IPS DF 4.7 (cell line): Measurements from ENCODE around the gene S100Z.
"Not testable (repeated sequence)": the region's sequence is repeated elsewhere in the genome, so short reads cannot be mapped to it uniquely, and the experiment has no call there.

Source experiments
- DNase-seq: peaks from one replicate; pipeline ENCODE4 v3.0.0-alpha.2; 2013; ENCODE audit warnings: low spot score; ENCODE audit errors: extremely low read depth

Gene S100Z

DNA sequence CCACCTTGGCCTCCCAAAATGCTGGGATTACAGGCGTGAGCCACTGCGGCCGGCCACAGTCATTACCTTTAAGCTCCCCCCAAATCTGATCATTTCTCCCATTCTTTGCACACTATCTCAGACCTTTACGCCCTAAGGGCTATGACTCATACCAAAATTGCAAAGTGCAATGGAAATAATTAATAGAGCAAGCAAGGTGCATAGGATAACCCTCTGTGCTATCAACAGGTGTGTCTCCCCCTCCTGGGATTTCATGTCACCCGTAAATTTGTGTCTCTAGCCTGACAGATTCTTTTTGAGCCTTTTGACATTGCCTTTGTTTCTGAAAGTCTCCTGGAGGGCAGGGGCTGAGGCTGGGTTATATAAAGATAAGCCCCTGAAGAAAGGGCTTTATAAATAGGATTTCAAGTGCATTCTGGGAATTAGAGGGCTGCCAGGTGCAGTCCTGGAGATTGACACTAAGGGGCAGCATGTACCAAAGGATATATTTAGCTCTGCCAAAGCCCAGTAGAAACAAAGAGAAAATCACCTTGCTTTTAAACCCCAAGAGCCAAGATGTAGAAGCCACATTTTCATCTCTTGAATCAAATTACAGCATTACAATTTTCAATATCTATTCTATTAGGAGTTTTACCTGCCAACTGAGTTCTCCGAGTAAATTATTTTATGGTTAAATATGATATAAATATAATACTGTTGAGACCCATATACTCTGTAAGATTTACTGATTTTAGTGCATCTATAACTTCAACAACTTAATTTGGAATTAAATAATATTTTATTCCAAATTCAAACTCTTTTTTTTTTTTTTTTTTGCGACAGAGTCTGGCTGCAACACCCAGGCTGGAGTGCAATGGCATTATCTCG is 18.2 kb downstream of the S100Z start:
- DNase-seq = no peak

DNA sequence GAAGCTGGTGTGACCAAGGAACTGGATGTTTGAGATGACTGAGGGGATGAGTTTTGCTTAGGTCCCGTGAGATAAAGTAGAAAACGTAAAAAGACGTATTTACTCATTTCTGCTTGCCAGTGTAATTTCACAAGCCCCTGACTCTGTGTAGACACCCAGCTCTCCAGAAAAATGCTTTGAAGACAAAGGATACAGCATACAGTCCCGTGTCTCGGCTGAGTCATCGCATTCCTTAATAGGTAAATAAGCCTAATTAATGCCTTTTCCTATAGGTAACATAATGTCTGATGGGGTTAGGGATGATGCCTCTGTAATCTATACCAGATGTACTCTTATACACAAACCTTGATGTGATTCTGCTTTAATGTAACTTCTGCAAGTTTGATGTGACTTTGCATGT is 20.2 kb downstream of the S100Z start:
- DNase-seq = no peak

DNA sequence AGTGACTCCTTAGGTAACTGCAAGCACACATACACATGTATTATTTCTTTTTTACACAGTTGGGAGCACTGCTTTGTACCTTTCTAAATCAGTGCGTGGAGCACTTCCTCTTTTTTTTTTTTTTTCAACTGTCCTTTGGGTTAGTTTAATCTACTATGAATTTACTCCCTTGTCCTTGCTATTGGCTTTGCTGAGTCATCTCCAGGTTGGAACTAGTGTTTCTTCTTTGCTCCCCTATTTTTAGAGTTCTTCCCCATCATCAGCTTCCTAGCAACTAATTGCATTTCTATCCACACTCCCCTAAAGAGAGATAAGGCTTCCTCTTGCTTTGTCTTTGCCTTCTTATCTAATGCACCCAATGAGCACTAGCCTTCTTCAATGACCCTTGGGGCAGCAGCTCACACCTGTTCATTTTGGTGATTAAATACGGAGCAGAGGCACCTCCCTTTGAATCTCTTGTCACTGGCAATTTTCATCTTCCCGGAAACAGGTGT is 24.3 kb downstream of the S100Z start:
- DNase-seq = no peak

DNA sequence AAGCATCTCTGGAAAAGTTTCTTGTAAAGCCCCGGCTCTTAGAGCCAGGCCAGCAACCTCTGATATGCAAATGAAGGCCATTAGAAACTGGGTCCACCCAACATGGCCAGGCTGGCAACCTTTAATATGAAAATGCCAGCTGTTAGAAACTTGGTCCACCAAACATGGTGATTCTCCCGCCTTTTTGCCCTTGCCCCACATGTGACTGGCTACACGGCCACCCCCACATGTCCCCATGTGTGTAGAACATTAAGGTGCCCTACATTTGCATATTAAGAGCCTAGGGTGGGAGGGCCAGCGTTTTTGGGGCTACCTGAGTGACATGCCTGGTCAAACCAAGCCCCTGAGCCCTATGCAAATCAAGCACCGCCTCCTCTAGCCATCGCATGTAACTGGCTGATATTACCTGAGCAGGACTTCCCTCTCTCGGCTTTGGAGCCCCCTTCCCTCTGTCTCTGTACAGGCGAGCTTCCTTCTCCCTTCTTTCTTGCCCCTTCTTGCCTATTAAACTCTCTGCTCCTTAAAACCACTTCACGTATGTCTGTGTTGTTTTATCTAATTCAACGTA is 39.0 kb downstream of the S100Z start:
- DNase-seq = no peak

DNA sequence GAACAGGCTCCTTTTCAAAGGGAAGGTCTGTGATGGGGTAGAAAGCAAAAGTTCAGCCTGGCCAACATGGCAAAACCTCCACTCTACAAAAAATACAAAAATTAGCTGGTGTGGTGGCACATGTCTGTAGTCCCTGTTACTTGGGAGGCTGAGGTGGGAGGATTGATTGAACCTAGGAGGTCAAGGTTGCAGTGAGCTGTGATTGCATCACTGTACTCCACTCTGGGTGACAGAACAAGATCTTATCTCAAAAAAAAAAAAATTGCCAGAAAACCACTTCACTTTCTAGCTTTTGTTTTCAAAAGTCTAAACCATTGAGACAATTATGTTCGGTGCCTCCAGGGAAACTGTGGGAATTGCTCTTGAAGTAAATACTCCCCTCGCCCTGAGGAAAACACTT is 43.5 kb downstream of the S100Z start:
- DNase-seq = no peak

DNA sequence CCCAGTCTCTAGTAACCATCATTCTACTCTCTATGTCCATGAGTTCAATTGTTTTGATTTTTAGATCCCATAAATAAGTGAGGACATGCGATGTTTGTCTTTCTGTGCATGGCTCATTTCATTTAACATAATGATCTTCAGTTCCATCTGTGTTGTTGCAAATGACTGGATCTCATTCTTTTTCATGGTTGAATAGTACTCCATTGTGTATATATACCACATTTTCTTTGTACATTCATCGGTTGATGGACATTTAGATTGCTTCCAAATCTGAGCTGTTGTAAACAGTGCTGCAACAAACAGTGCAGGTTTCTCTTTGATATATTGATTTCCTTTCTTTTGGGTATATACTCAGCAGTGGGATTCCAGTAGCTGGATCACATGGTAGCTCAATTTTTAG is 46.4 kb downstream of the S100Z start:
- no peak for DNase-seq

DNA sequence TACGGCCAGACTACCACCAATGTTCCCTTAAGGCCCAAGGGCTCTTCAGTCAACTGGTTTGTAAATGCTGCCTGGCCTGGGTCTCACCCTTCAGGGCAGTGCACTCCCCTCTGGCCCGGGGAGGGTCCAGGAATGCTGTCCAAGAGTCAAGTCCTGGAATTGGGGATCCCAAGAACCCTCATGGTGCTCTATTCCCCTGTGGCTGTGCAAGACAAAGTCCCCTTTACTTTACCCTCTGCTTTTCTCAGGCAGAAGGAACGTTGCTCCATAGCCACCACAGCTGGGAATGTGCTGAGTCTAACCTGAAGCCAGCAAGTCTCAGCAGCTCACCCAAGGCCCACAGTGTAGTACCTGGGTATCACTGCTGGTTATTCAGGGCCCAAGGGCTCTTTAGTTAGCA is 51.7 kb downstream of the S100Z start:
- DNase-seq = no peak

DNA sequence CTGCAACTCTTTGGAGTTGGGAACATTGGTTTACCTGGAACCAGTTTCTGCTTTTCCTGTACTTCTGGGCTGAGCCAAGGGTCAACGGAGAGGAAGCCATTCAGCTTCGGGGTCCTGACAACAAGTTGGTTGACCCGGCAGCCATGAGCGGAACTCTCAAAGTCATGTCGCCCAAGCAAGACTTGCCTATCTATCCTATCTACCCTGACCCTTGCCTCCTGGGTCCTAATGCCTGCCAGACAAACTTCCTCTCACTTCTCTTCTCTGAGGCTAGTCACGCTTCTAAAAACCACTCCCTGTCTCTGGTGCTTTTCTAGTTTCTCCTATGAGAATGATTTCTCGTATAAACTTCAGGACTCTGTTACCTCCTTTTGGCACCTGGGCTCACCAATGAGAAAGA is 58.4 kb downstream of the S100Z start:
- no peak for DNase-seq

DNA sequence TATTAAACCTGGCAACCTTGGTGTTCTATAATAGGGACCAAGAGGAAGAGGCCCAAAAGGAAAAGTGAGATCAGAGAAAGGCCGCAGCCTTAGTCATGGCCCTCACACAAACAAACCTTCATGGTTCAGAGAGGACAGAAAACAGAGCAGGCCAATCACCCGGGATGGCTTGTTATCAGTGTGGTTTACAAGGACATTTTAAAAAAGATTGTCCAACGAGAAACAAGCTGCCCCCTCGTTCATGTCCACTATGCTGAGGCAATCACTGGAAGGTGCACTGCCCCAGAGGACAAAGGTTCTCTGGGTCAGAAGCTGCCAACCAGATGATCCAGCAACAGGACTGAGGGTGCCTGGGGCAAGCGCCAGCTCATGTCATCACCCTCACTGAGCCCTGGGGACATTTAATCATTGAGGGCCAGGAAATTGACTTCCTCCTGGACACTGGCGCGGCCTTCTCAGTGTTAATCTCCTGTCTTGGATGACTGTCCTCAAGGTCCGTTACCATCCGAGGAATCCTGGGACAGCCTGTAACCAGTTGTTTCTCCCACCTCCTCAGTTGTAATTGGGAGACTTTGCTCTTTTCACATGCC is 60.6 kb downstream of the S100Z start:
- DNase-seq = not testable (repeated sequence)

DNA sequence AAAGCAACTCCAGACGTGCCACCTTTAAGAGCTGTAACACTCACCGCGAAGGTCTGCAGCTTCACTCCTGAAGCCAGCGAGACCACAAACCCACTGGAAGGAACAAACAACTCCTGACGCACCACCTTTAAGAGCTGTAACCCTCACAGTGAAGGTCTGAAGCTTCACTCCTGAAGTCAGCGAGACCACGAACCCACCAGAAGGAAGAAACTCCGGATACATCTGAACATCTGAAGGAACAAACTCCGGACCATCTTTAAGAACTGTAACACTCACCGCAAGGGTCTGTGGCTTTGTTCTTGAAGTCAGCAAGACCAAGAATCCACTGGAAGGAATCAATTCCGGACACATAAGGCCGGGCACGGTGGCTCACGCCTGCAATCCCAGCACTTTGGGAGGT is 64.9 kb downstream of the S100Z start:
- DNase-seq = not testable (repeated sequence)

DNA sequence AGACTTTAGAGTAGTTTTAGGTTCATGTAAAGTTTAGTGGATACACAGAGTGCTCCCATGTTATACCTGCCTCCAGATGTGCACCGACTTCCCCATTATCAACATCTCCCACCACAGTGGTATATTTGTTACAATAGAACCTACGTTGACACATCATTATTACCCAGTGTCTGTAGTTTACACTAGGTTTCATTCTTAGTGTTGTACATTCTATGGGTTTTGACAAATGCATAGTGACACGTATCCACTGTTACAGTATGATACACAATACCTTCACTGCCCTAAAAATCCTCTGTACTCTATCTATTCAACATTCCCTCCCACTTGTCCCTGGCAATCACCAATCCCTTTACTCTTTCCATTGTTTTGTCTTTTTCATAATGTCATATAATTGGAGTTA is 68.7 kb downstream of the S100Z start:
- DNase-seq = no peak

DNA sequence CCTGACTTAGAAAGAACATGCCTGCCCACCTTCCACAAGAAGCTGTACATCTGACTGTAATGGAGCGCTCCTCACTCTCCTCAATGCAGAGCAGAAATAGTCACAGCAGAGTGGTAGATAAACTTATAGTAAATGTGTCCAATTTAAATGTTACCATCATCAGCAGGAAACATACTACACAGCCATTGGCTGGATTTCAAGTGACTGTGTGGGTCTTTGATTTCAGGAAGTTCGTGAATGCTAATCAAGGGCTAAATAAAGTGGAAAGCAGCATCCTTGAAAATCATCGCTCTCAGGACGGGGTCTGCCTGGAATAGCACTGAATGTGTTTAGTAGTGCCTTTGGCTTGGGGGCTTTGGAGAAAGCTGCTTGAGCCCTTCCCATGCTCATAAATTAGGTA is 70.7 kb downstream of the S100Z start:
- DNase-seq = no peak

DNA sequence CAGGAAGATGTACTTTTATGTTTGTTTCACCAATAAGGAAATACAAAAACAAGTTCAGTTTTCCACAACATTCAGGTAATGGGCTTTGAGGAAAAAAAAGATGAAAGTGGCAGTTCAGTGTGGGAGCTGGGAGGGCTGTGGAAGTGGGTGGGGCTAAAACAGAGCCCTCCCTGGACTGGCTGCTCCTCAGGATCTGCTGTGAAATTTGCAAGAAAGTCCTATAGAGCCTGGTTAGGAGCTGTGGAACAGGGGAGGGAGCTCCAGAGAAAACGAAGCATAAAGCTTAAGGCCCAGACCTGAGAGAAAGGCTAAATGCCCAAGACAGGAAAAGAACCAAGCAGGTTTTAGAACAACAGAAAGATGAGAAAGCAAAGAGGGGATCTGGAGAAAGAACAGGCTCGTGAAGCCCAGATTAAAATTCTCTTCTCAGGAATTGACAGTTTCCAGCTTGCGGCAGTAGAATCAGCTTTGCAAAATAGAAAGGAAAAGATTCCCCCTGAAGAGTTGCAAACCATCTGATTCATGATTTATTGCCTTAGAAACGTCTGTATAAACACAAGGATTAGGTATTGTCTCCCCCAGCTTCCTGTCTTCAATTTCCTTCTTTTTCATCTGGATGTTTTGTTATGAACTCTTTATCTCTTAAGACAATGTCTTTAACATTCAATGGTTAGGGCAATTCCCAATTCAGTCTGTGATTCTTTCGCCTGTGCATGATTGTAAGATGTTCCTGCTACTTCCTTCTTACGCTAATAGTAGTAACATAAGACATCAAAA is 76.7 kb downstream of the S100Z start:
- no peak for DNase-seq

DNA sequence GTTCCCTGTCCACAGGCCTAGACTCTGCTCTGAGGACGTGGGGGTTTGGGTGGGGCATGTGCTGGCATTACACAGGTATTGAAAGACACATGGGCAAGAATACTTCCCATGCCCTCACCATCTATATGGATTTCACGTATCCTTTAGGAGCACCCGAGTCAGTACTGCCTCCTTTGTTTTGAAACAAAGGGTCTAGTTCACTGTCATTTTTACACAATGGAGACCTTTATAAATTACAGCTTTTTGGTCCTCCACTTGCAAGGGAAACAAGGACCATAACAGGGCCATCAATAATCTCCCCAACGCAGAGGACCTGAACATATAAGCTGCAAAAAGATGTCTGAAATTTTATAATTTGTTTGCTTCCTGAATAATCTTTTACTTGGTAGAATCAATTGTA is 78.1 kb downstream of the S100Z start:
- DNase-seq = no peak

DNA sequence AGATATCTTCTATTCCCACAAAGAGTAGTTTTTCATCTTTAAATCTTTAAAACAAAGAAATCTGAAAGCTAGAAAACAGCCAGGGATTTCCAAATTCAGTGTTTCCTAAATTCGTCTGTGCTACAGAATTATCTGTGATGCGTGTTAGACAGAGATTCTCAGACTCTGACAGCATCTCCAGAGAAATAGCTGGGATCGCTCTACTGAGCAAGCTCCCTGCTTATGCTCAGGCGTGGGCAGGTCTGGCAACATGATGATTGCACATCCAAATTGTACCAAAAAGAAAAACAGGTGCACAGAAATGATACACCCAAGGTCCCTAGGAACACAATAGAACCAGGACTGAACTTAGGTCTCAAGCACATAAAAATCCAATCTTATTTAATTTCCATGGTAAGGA is 80.3 kb downstream of the S100Z start:
- no peak for DNase-seq

DNA sequence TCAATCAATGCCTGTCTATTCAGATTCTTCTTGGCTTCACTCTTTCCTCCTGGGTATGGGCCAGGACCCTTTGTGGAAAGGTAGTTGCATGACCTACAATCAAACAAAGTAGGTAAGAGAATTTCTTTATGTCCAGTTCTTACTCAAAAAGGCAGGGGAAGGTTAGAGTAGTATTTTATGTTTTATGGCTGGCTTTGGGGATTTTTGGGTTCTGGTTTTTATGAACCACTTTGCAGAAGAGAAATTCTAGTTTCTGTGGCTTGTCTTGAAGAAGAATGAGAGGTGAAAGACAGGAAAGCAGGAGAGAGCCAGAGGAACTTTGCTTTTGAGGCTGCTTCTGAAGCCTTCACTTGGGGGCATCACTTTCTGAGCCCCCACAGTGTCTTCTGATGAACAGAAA is 88.4 kb downstream of the S100Z start:
- no peak for DNase-seq

DNA sequence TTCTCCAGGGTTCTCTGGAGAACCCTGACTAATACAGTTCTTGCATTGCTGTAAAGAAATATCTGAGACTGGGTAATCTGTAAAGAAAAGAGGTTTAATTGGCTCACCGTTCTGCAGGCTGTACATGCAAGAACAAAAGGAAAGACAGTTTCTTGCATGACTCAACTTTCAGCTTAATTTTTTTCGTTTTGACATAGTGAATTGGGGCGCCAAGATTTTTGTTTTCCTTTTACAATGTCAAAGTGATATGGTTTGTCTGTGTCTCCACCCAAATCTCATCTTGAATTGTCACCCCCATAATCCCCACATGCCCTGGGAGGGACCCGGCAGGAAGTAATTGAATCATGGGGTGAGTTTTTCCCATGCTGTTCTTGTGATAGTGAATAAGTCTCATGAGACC is 91.2 kb downstream of the S100Z start:
- no peak for DNase-seq

DNA sequence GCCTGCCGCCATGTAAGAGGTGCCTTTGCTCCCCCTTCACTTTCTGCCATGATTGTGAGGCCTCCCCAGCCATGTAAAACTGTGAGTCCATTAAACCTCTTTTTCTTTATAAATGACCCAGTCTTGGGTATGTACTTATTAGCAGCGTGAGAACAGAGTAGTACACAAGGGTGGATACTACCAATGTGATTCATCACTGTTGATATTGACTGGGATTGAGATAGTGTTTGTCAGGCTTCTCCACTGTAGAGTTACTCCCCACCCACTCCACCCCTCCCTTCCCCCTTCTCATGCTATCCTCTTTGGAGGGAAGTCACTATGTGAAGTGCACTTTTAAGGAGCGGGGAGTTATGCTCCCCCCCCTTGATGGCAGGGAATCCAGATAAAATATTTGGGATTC is 91.6 kb downstream of the S100Z start:
- no peak for DNase-seq

DNA sequence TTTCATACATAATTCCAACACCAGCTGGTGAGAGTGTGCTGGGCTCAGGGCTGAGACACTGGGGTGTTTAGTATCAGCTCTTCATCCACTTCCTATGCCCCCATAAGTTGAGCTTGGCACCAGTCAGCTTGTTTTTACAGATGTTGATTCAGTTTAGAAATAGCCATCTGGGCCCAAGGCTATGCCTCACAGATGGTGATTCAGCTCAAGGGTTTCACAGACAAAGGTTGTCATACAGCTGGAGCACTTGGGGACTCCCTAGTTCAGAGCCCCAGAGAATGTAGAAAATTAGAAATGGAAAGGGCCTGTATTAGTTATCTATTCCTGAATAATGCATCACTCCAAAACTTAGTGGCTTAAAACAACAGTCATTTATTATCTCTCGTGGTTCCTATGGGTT is 92.8 kb downstream of the S100Z start:
- no peak for DNase-seq

DNA sequence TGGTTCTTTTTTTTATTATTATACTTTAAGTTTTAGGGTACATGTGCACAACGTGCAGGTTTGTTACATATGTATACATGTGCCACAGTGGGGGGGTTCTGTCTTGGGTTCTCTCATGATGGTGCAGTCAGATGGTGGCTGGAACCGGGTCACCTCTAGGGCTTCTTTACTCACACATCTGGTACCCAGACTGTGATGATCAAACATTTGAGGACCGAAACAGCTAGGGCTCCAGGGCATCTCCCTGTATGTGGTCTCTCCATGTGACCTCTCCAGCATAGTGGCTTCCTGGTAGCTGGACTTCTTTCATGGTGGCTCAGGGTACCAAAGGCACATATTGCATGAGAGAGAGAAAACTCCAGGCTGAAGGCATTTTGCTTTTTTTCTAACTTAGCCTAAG is 93.2 kb downstream of the S100Z start:
- no peak for DNase-seq

DNA sequence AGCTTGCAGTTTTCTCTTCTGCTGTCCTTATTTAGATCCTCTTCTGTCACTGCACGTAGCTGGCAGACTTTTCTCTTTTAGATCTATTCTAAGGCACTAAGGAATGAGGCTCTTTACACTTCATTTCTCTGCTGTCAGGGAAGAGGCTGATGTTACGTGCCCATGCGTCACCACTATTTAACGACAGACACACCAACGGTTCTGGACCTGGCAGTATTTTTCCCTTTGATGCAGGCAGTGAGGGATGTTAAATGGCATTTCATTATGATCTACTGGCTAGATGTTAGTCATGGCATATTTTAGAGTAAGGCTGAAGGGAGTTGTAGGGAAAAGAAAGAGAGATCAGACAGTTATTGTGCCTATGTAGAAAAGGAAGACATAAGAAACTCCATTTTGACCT is 94.8 kb downstream of the S100Z start:
- no peak for DNase-seq

DNA sequence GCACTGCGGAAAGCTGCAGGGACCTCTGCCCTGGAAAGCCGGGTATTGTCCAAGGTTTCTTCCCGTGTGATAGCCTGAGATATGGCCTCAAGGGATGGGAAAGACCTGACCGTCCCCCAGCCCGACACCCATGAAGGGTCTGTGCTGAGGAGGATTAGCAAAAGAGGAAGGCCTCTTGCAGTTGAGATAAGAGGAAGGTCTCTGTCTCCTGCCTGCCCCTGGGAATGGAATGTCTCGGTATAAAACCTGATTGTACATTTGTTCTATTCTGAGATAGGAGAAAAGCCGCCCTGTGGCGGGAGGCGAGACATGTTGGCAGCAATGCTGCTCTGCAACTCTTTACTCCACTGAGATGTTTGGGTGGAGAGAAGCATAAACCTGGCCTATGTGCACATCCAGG is 95.4 kb downstream of the S100Z start:
- DNase-seq = not testable (repeated sequence)
